SK-N-SH treated with all-trans-retinoic acid at 6 μM for 48 hours (cell line): ENCODE measurements around the gene RPAP3.
"Not testable (repeated sequence)": the region's sequence is repeated elsewhere in the genome, so short reads cannot be mapped to it uniquely, and the experiment has no call there.

Experiments used
- ATAC-seq: fragments of 200-7000 bp; cut with Tn5 transposase; 3 replicates; pipeline ENCODE4 v1.9.1; 2020; ENCODE audit warnings: mild to moderate bottlenecking, moderate library complexity
- ARNTL ChIP-seq: fragments of 450-650 bp; formaldehyde crosslinking; IDR thresholded peaks from 2 replicates; pipeline ENCODE4 v1.5.0; 2020; ENCODE audit warnings: low read depth, mild to moderate bottlenecking, moderate library complexity, borderline replicate concordance
- BACH2 ChIP-seq: fragments of 250-450 bp; sonication (Bioruptor Pico); IDR thresholded peaks from 2 replicates; pipeline ENCODE4 v1.9.0; 2021; ENCODE audit warnings: mild to moderate bottlenecking, borderline replicate concordance
- CREB5 ChIP-seq: fragments of 250-450 bp; sonication (Bioruptor Pico); IDR thresholded peaks from 2 replicates; pipeline ENCODE4 v1.5.1; 2020; ENCODE audit warnings: low read depth, mild to moderate bottlenecking, moderate library complexity
- CSDC2 ChIP-seq: fragments of 250-450 bp; sonication (Bioruptor Pico); IDR thresholded peaks from 2 replicates; pipeline ENCODE4 v1.5.0; 2020; ENCODE audit warnings: mild to moderate bottlenecking, moderate library complexity
- CSRNP3 ChIP-seq: fragments of 250-450 bp; sonication (Bioruptor Pico); IDR thresholded peaks from 2 replicates; pipeline ENCODE4 v1.5.1; 2021; ENCODE audit warnings: mild to moderate bottlenecking, moderate library complexity
- ESRRG ChIP-seq: fragments of 250-450 bp; sonication (Bioruptor Pico); IDR thresholded peaks from 2 replicates; pipeline ENCODE4 v1.6.1; 2021; ENCODE audit warnings: mild to moderate bottlenecking
- GLIS3 ChIP-seq: fragments of 250-450 bp; sonication (Bioruptor Pico); IDR thresholded peaks from 2 replicates; pipeline ENCODE4 v1.5.0; 2020; ENCODE audit warnings: mild to moderate bottlenecking, moderate library complexity
- ISL1 ChIP-seq: fragments of 250-450 bp; sonication (Bioruptor Pico); IDR thresholded peaks from 2 replicates; pipeline ENCODE4 v2.1.2; 2022; ENCODE audit warnings: mild to moderate bottlenecking, moderate library complexity
- OSR1 ChIP-seq: fragments of 250-450 bp; sonication (Bioruptor Pico); IDR thresholded peaks from 2 replicates; pipeline ENCODE4 v1.8.0; 2022; ENCODE audit warnings: moderate library complexity, mild to moderate bottlenecking, inconsistent platforms
- PATZ1 ChIP-seq: fragments of 250-450 bp; sonication (Bioruptor Pico); IDR thresholded peaks from 2 replicates; pipeline ENCODE4 v1.8.0; 2020; ENCODE audit warnings: mild to moderate bottlenecking, moderate library complexity, borderline replicate concordance
- POU6F1 ChIP-seq: fragments of 250-450 bp; sonication (Bioruptor Pico); IDR thresholded peaks from 2 replicates; pipeline ENCODE4 v1.8.0; 2021; ENCODE audit warnings: low read depth, mild to moderate bottlenecking, moderate library complexity, borderline replicate concordance
- PPARA ChIP-seq: fragments of 250-450 bp; sonication (Bioruptor Pico); IDR thresholded peaks from 2 replicates; pipeline ENCODE4 v1.5.0; 2020; ENCODE audit warnings: mild to moderate bottlenecking, borderline replicate concordance
- RARB ChIP-seq: fragments of 250-450 bp; sonication (Bioruptor Pico); IDR thresholded peaks from 2 replicates; pipeline ENCODE4 v1.8.0; 2021; ENCODE audit warnings: mild to moderate bottlenecking, moderate library complexity
- SNAI2 ChIP-seq: fragments of 250-450 bp; sonication (Bioruptor Pico); IDR thresholded peaks from 2 replicates; pipeline ENCODE4 v1.5.0; 2020; ENCODE audit warnings: mild to moderate bottlenecking, moderate library complexity
- TCF4 ChIP-seq: fragments of 250-450 bp; sonication (Bioruptor Pico); IDR thresholded peaks from 2 replicates; pipeline ENCODE4 v1.8.0; 2021; ENCODE audit warnings: mild to moderate bottlenecking, moderate library complexity, borderline replicate concordance
- TSHZ2 ChIP-seq: fragments of 250-450 bp; sonication (Bioruptor Pico); IDR thresholded peaks from 2 replicates; pipeline ENCODE4 v1.5.0; 2020; ENCODE audit warnings: mild to moderate bottlenecking, moderate library complexity
- ZFP30 ChIP-seq: fragments of 450-650 bp; formaldehyde crosslinking; IDR thresholded peaks from 2 replicates; pipeline ENCODE4 v1.5.0; 2022; ENCODE audit warnings: mild to moderate bottlenecking, moderate library complexity
- ZNF565 ChIP-seq: fragments of 450-650 bp; formaldehyde crosslinking; conservative IDR thresholded peaks from 2 replicates; pipeline ENCODE4 v1.5.0; 2020; ENCODE audit warnings: low read depth, mild to moderate bottlenecking, moderate library complexity
- ZNF70 ChIP-seq: fragments of 450-650 bp; formaldehyde crosslinking; IDR thresholded peaks from 2 replicates; pipeline ENCODE4 v1.5.0; 2020; ENCODE audit warnings: mild to moderate bottlenecking, moderate library complexity
- ZNF8 ChIP-seq: fragments of 450-650 bp; formaldehyde crosslinking; IDR thresholded peaks from 2 replicates; pipeline ENCODE4 v1.5.0; 2020; ENCODE audit warnings: mild to moderate bottlenecking, moderate library complexity

RPAP3 gene

GRCh38 chr12:47648056-47648579, 57.7 kb downstream of the RPAP3 start (continued):
- TF ChIP-seq SNAI2 (CRISPR knock-in tag), result no peak
- TF ChIP-seq TCF4 (CRISPR knock-in tag), result no peak
- TF ChIP-seq, all 23 proteins: peak for 0

GRCh38 chr12:47642310-47642709, 63.5 kb downstream of the RPAP3 start:
- not testable (repeated sequence) for ATAC-seq
- TF ChIP-seq ZNF8 (CRISPR knock-in tag), result peak; percentile 89
- TF ChIP-seq, all 23 proteins: peak for 1; not testable (repeated sequence) for 22

GRCh38 chr12:47636908-47637780, 68.7 kb downstream of the RPAP3 start:
- ATAC-seq, result no peak

GRCh38 chr12:47635770-47636169, 70.1 kb downstream of the RPAP3 start:
- ATAC-seq, result not testable (repeated sequence)

More at GRCh38 chr12:47636908-47637780, 68.7 kb downstream of the RPAP3 start:
- TF ChIP-seq CSDC2 (CRISPR knock-in tag) (no peak), POU6F1 (CRISPR knock-in tag) (no peak), TSHZ2 (CRISPR knock-in tag) (no peak), SNAI2 (CRISPR knock-in tag) (no peak), ARNTL (CRISPR knock-in tag) (no peak), GLIS3 (CRISPR knock-in tag) (no peak), ZNF8 (CRISPR knock-in tag) (no peak), BACH2 (CRISPR knock-in tag) (no peak), RARB (CRISPR knock-in tag) (no peak), PPARA (CRISPR knock-in tag) (no peak), ISL1 (CRISPR knock-in tag) (no peak), ESRRG (CRISPR knock-in tag) (no peak), CSRNP3 (CRISPR knock-in tag) (no peak), OSR1 (no peak), ZNF565 (CRISPR knock-in tag) (no peak), TCF4 (CRISPR knock-in tag) (no peak), PATZ1 (CRISPR knock-in tag) (no peak), ZNF70 (CRISPR knock-in tag) (no peak), ZFP30 (CRISPR knock-in tag) (no peak), CREB5 (CRISPR knock-in tag) (no peak)
